ENCODE data around the gene TMEM238.
"Not testable (repeated sequence)": the region's sequence is repeated elsewhere in the genome, so short reads cannot be mapped to it uniquely, and the experiment has no call there.

TMEM238 gene

DNA sequence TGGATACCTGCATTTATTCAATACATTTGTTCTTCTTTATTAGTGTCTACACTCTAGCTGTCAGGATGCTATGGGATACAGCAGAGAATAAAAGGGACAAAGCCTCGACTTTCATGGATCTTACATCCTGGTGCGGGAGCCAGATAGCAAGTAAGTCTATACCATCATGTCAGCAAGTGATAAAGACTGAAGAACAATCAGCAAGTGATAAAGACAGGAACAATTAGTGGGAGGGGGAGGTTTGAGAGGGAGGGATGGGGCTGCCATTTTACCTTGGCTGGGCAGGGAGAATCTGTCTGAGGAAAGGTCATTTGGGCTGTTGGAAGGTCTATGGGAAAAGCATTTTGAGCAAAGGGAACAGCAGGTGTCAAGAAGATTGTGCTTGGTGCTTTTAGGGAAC, 26.1 kb upstream of the TMEM238 start:
- Histone ChIP-seq H3K27me3 (ENCODE audit: control insufficient read depth, insufficient read depth, low read length) (peaks cover 4% of the 10 kb centered on the region), H3K9ac (ENCODE audit: low read depth, low read length) (no peak overlapping the region), H3K4me1 (ENCODE audit: control insufficient read depth, insufficient read depth, low read length) (peaks cover 5% of the 10 kb centered on the region), H3K4me3 (ENCODE audit: low read depth, low read length) (no peak overlapping the region), H3K9me3 (ENCODE audit: control insufficient read depth, insufficient read depth, low read length) (no peaks in the 10 kb centered on the region), H3K36me3 (ENCODE audit: control insufficient read depth, insufficient read depth, low read length) (peaks cover 17% of the 10 kb centered on the region)

DNA sequence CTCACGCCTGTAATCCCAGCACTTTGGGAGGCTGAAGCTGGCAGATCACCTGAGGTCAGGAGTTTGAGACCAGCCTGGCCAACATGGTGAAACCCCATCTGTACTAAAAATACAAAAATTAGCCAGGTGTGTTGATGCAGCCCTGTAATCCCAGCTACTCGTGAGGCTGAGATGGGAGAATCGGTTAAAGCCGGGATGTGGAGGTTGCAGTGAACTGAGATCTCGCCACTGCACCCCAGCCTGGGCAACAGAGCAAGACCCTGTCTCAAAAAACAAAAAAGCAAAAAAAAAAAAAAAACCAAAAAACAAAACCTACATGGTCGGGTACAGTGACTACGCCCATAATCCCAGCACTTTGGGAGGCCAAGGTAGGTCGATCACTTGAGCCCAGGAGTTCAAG, 25.1 kb upstream of the TMEM238 start:
- peaks cover 22% of the 10 kb centered on the region for H3K36me3 ChIP-seq (ENCODE audit: control insufficient read depth, insufficient read depth, low read length)
- H3K9ac ChIP-seq (ENCODE audit: low read depth, low read length); H3K27me3 ChIP-seq (ENCODE audit: control insufficient read depth, insufficient read depth, low read length); H3K4me1 ChIP-seq (ENCODE audit: control insufficient read depth, insufficient read depth, low read length); H3K4me3 ChIP-seq (ENCODE audit: low read depth, low read length); H3K9me3 ChIP-seq (ENCODE audit: control insufficient read depth, insufficient read depth, low read length): not testable (repeated sequence)

- Histone ChIP-seq H3K9me3 (ENCODE audit: control insufficient read depth, insufficient read depth, low read length) (no peaks in the 10 kb centered on the region), H3K4me3 (ENCODE audit: low read depth, low read length) (peak overlapping the region; percentile 27), H3K9ac (ENCODE audit: low read depth, low read length) (peak overlapping the region; percentile 18), H3K27me3 (ENCODE audit: control insufficient read depth, insufficient read depth, low read length) (peaks cover 4% of the 10 kb centered on the region), H3K4me1 (ENCODE audit: control insufficient read depth, insufficient read depth, low read length) (peaks cover 5% of the 10 kb centered on the region), H3K36me3 (ENCODE audit: control insufficient read depth, insufficient read depth, low read length) (peaks cover 27% of the 10 kb centered on the region)
Observed at GRCh38 chr19:55408533-55408872, 24.4 kb upstream of the TMEM238 start.

DNA sequence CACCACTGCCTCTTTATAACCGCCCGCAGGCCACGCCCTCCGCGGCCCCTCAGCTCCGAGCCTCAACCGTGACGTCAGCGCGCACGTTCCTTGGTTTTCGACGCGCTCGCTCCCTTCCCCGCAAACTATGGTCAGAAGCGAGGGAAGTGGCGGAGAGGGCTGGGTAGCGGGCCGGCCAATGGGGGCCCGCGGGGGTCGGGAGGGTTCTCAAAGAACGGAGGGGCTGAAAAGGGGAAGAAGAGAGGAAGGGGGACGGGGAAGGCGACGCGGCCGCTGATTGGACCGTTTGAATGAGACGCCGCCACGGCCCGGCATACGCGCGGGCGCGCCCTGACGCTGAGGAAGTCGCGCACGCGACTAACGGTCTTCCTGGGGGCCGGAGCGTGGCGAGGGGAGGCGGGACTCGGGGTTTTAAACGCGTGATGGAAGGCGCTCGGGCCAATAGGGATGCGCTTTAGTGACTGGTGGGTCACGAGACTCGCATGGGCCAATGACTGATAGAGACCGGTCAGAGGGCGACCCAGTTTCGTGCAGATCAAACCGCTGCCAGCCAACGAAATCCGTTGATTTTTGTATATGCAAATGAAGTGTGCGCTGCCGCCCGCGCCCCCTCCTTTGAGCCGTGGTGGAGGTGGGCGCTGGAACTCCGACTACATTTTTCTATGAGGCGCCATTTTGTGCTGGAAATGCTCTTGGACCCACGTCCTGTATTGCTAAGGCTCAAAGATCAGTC, 23.9 kb upstream of the TMEM238 start:
- peaks cover 32% of the 10 kb centered on the region for H3K36me3 ChIP-seq (ENCODE audit: control insufficient read depth, insufficient read depth, low read length)
- H3K27me3 ChIP-seq (ENCODE audit: control insufficient read depth, insufficient read depth, low read length), result peaks cover 4% of the 10 kb centered on the region
- no peaks in the 10 kb centered on the region for H3K9me3 ChIP-seq (ENCODE audit: control insufficient read depth, insufficient read depth, low read length)
- peaks cover 5% of the 10 kb centered on the region for H3K4me1 ChIP-seq (ENCODE audit: control insufficient read depth, insufficient read depth, low read length)
- H3K9ac ChIP-seq (ENCODE audit: low read depth, low read length), result peak overlapping the region; percentile 77
- H3K4me3 ChIP-seq (ENCODE audit: low read depth, low read length), result peak overlapping the region; percentile 73

DNA sequence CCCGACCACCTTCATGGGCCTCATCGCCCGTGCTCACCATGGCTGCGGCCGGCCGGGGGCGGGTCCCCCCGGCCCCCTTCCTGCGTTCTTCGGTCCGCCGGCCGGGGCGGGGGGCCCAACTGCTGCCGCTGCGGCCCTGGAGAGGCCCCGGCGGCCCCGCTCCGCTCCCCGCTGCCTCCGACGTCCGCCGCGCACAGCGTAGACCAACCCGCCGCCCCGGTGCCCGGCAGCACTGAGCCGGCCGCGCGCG, 23.4 kb upstream of the TMEM238 start, which contains the start of gene UBE2S:
TSS of gene UBE2S (minus strand) at position 239 of the 250 bp plus-strand sequence. CDS start at position 40, 199 bp downstream.
- peaks cover 37% of the 10 kb centered on the region for H3K36me3 ChIP-seq (ENCODE audit: control insufficient read depth, insufficient read depth, low read length)
- H3K4me3 ChIP-seq (ENCODE audit: low read depth, low read length), result peak within 1 kb of the TSS; percentile 73
- not testable (repeated sequence) for H3K9me3 ChIP-seq (ENCODE audit: control insufficient read depth, insufficient read depth, low read length); H3K27me3 ChIP-seq (ENCODE audit: control insufficient read depth, insufficient read depth, low read length); H3K4me1 ChIP-seq (ENCODE audit: control insufficient read depth, insufficient read depth, low read length)
- peak within 1 kb of the TSS; percentile 89 for H3K9ac ChIP-seq (ENCODE audit: low read depth, low read length)

- H3K27me3 ChIP-seq (ENCODE audit: control insufficient read depth, insufficient read depth, low read length), result peaks cover 4% of the 10 kb centered on the region
- peaks cover 5% of the 10 kb centered on the region for H3K4me1 ChIP-seq (ENCODE audit: control insufficient read depth, insufficient read depth, low read length)
- H3K36me3 ChIP-seq (ENCODE audit: control insufficient read depth, insufficient read depth, low read length), result peaks cover 41% of the 10 kb centered on the region
- H3K9ac ChIP-seq (ENCODE audit: low read depth, low read length), result peak overlapping the region; percentile 89
- no peaks in the 10 kb centered on the region for H3K9me3 ChIP-seq (ENCODE audit: control insufficient read depth, insufficient read depth, low read length)
- H3K4me3 ChIP-seq (ENCODE audit: low read depth, low read length), result peak overlapping the region; percentile 73
Observed at GRCh38 chr19:55406826-55407549, 22.9 kb upstream of the TMEM238 start.

DNA sequence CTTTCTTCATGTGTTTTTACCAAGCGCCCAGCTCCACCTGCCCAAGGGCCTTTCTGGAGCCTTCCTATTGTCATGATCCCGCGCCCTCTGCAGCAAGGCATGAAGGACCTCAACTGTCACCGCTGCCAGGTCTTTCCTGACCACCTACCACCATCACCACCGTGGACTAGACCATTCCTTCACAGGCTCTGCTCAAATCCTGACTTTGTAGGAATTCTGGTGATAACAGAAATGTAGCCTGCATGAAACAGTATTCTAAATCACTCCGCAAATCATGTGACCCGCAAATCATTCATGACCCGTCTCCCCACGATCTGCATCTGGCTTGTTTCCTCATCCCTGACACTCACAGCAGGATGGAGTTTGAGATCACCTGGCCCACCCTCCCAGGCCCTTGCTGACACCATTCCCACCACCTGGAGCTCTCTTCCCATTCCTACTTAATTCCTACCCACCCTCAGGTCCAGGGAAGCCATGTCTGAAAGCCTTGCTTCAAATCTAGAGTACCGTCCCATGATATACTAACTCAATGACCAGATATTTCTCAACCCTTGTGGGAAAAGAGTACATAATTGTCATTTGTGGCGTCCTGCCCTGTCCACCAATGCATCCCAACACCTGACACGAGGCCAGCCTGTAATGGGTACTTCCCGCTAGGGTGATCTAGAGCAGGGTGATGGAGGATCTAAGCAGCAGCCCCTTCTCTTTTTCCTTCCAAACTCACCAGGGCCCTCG, 22.2 kb upstream of the TMEM238 start:
- peaks cover 45% of the 10 kb centered on the region for H3K36me3 ChIP-seq (ENCODE audit: control insufficient read depth, insufficient read depth, low read length)
- peak overlapping the region; percentile 73 for H3K4me3 ChIP-seq (ENCODE audit: low read depth, low read length)

GRCh38 chr19:55405638-55406037, 21.5 kb upstream of the TMEM238 start:
- peaks cover 49% of the 10 kb centered on the region for H3K36me3 ChIP-seq (ENCODE audit: control insufficient read depth, insufficient read depth, low read length)
- no peaks in the 10 kb centered on the region for H3K27me3 ChIP-seq (ENCODE audit: control insufficient read depth, insufficient read depth, low read length)
- peaks cover 5% of the 10 kb centered on the region for H3K4me1 ChIP-seq (ENCODE audit: control insufficient read depth, insufficient read depth, low read length)
- H3K9ac ChIP-seq (ENCODE audit: low read depth, low read length), result no peak overlapping the region
- no peaks in the 10 kb centered on the region for H3K9me3 ChIP-seq (ENCODE audit: control insufficient read depth, insufficient read depth, low read length)
- peak overlapping the region; percentile 73 for H3K4me3 ChIP-seq (ENCODE audit: low read depth, low read length)

More for the DNA sequence above, 22.2 kb upstream of the TMEM238 start:
- peaks cover 5% of the 10 kb centered on the region for H3K4me1 ChIP-seq (ENCODE audit: control insufficient read depth, insufficient read depth, low read length)
- H3K9ac ChIP-seq (ENCODE audit: low read depth, low read length), result peak overlapping the region; percentile 47
- H3K27me3 ChIP-seq (ENCODE audit: control insufficient read depth, insufficient read depth, low read length), result peaks cover 2% of the 10 kb centered on the region
- H3K9me3 ChIP-seq (ENCODE audit: control insufficient read depth, insufficient read depth, low read length), result no peaks in the 10 kb centered on the region

DNA sequence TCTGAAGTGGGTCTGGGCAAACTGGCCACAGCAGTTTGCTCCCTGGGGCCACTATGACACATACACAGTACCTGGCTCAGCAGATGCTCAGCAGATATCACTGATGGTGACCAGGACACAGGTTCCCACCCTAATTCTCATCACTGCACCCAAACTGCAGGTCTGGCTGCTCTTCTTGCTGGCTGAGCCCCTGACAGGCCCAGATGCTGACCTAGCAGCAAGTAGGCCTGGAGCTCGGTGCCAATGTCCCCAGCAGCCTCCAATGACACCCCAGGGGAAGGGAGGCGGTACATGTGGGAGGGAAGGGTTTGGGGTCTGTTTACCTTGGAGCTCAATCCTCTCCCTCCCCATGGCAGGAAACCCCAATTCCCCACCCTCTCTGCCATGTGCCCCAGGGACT, 18.4 kb upstream of the TMEM238 start:
- Histone ChIP-seq H3K4me3 (ENCODE audit: low read depth, low read length) (no peak overlapping the region), H3K4me1 (ENCODE audit: control insufficient read depth, insufficient read depth, low read length) (peaks cover 5% of the 10 kb centered on the region), H3K27me3 (ENCODE audit: control insufficient read depth, insufficient read depth, low read length) (no peaks in the 10 kb centered on the region), H3K9ac (ENCODE audit: low read depth, low read length) (no peak overlapping the region), H3K9me3 (ENCODE audit: control insufficient read depth, insufficient read depth, low read length) (no peaks in the 10 kb centered on the region), H3K36me3 (ENCODE audit: control insufficient read depth, insufficient read depth, low read length) (peaks cover 54% of the 10 kb centered on the region)

GRCh38 chr19:55401390-55401789, 17.3 kb upstream of the TMEM238 start:
- H3K36me3 ChIP-seq (ENCODE audit: control insufficient read depth, insufficient read depth, low read length), result peaks cover 49% of the 10 kb centered on the region
- H3K9me3 ChIP-seq (ENCODE audit: control insufficient read depth, insufficient read depth, low read length); H3K4me3 ChIP-seq (ENCODE audit: low read depth, low read length); H3K9ac ChIP-seq (ENCODE audit: low read depth, low read length); H3K27me3 ChIP-seq (ENCODE audit: control insufficient read depth, insufficient read depth, low read length); H3K4me1 ChIP-seq (ENCODE audit: control insufficient read depth, insufficient read depth, low read length): not testable (repeated sequence)

DNA sequence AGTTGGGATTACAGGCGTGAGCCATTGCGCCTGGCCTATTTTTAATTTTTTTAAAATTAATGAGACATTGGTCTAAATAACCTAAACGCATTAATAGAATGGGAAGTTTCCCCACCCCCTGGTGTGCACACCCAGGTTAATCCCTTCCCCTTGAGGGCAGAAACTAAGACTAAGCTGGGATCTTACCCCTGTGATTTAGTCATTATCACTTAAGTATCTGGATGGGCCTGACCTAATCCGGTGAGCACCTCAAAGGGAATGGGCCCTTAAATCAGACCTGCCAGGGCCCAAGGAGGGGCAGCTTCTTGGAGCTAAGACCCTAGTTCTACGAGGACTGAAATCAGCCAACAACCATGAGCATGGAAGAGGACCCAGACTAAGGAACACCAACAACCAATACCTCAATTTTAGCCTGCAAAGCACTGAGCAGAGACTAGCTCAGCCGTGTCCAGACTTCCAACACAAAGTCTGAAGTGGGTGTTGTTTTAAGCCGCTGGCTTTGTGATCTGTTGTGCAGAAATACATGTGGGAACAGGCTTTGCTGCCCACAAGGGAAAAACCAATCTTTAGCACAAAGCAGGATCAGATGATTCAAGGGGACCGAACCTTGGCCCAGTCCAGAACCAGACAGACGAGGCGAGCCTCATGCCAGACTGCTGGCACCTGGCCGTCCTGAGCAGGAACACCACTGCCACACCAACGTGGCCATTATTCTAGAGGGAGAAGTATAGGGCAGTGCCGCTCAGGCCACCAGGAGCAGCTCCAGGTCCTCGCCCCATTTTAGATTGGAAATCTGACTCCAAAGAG, 16.4 kb upstream of the TMEM238 start:
- no peaks in the 10 kb centered on the region for H3K9me3 ChIP-seq (ENCODE audit: control insufficient read depth, insufficient read depth, low read length)
- H3K4me1 ChIP-seq (ENCODE audit: control insufficient read depth, insufficient read depth, low read length), result no peaks in the 10 kb centered on the region
- H3K27me3 ChIP-seq (ENCODE audit: control insufficient read depth, insufficient read depth, low read length), result no peaks in the 10 kb centered on the region
- H3K9ac ChIP-seq (ENCODE audit: low read depth, low read length), result no peak overlapping the region
- no peak overlapping the region for H3K4me3 ChIP-seq (ENCODE audit: low read depth, low read length)
- H3K36me3 ChIP-seq (ENCODE audit: control insufficient read depth, insufficient read depth, low read length), result peaks cover 40% of the 10 kb centered on the region

All from iPS-15b (cell line).